ENCODE results near the gene NLRC3.

Gene NLRC3

DNA sequence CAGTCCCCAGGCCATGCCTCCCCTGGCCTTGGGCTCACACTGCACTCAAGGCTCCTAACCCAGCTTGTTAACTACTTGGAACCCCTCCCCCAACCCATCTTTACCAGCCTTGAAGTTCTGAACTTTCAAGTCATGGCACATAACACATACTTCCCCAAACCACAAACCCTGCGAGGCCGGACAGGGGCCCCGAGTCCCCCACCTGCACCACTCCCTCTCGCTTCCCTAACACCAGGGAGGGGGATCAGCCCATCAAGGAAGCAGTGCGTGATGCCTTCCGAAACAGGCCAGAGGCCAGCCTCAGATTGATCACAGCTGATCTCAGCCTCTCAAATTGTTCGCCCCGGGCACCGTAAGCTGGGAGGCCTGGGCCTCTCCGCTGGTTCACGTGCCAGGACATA, 3.0 kb upstream of the NLRC3 start:
- DNase-seq = no peak

DNA sequence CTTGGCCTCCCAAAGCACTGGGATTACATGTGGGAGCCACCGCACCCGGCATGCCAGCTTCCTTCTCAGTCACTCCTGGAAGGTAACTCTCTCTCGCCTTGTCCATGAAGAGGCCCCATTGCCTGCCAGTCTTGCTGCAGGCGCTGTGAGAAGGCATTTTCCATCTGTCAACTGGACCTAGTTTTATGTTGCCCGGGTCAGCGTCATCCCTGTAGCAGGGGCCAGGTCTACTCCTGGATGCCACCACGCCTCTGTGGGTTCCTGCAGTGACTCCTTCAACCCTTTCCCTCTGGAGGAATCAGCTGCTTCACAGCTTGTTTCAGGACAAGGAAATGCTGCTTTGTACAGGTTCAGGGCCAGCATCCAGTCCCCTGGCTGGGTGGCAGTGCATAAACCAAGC, 2.6 kb upstream of the NLRC3 start:
- no peak for DNase-seq

DNA sequence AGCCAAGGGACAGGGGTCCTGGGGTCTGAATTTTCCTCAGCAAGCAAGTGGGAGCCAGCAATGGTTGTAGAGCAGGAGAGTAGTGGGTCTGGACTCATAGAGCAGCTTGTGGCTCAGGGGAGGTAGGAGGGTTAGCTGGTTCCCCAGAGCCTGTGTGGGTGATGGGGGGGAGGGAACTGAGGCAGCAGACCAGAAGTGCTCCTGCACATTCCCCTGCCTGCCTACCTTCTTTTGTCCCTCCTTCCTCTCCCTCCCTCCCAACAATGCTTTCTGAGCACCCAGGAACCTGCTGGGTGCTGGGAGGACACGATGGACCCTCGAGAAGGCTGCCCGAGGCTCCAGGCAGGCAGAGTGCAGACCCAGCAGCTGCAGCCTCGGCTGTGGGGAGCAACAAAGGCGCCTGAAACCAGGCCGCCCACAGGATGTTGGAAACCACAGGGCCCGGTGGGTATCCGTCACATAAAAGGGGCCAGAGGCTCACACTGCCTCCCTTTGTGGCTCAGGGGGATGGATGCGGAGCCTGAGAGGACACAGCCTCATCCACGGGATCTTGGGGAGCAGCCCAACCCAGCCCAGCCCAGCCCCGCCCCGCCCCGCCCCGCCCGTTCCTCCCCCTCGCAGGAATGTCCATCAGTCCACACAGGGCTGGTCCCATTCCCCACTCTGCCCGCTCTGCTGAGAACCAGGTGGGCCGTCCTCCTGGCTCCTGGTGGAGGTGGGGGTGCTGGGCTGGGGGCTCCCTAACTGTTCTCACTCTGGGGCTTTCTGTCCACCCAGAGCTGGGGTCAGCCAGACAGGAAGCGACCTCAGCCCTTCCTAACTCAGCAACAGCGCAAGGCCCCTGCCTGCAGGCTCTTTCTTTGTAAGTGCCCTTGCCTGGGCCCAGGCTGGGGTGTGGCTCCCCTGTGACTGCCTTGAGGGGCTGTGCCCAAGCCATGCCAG, 1.7 kb upstream of the NLRC3 start:
- DNase-seq = no peak

DNA sequence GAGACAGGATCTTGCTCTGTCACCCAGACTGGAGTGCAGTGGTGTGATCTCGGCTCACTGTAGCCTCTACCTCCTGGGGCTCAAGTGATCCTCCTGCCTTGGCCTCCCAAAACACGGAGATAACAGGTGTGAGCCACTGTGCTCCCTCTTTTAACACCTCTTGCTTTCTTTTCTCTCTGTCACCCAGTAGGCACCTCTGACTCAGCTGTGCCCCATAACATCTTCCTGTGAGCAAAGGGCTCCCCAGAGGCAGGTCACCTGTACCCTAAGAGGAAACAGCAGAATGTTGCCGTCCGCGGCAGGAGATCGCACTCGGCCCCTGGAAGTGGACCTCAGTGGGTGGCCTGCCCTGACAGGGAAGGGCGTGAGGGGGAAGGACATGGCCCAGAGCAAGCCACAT, 918 bp upstream of the NLRC3 start:
- no peak for DNase-seq

DNA sequence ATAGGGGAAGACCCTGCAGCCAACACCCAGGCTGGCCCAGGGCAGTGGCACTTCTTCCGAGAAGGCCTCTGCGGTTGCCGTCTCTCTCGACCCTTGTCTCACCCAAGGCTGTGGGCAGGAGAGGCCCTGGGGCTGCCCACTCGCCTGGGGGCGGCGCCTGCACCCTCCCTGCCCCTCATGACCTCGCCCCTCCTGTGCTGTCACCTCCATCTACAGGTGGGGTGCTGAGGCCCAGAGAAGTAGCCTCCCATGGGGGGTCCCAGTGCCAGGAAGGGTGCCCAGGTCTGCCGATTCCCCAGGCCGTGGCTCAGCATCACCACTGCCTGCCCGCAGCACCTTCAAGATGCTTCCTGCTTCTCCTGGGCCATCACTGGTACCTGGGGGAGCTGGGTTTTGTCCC, 992 bp downstream of the NLRC3 start:
- DNase-seq = no peak

DNA sequence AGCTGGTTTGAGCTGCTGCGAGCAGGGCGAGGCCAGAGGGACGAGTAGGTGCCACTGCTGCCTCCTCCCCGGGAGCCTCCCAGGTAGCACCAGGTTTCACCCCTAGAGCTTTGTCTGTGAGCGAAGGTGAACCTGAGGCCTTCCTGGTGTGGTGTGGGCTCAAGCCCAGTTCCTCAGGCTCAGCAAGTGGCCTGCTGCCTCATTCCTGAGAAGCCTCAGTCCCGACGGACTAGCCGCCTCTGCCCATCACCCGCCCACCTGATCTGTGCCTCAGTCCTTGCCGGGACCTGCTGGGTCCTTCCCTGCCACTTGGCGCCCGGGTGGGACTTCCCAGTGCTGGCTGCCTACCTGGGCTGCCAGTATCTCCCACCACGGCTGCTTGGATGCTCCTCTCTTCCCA, 1.7 kb downstream of the NLRC3 start:
- no peak for DNase-seq

DNA sequence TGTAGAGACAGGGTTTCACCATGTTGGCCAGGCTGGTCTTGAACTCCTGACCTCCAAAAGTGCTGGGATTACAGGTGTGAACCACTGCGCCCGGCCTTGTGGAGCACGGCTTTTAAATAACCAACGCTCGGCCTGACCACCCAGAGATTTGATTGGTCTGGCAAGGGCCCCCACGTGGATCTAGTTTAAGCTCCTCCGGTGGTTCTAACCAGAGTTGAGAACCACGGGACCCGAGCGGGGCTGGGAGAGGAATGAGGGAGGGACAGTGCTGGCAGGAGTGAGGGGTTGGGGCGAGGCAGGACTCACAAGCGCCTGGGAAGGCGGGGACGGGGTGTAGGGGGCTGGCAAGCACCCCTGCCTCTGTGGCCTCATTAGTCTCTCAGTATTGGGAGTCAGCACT, 3.0 kb downstream of the NLRC3 start:
- no peak for DNase-seq

DNA sequence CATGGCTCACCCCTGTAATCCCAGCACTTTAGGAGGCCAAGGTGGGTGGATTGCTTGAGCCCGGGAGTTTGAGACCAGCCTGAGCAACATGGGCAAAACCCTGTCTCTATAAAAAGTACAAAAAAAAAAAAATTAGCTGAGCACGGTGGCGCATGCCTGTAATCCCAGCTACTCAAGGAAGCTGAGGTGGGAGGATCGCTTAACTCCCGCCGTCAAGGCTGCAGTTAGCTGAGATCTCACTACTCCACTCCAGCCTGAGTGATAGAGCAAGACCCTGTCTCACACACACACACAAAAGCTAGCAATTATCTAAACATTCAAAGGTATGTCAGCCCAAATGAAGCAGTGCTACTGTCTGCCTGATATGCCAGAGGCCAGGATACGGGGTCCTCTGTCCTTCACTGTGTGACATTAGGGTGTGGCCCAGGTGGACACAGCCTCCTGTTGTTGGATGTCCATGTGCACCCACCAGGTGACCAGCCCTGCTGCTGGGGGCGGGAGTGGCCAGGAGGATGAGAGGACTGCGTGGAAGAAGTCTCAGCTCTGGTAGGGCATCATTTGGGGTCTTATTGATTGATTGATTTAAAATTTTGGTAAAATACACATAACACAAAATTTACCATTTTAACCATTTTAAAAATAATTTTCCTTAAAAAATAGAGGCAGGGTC, 3.9 kb downstream of the NLRC3 start:
- no peak for DNase-seq

DNA sequence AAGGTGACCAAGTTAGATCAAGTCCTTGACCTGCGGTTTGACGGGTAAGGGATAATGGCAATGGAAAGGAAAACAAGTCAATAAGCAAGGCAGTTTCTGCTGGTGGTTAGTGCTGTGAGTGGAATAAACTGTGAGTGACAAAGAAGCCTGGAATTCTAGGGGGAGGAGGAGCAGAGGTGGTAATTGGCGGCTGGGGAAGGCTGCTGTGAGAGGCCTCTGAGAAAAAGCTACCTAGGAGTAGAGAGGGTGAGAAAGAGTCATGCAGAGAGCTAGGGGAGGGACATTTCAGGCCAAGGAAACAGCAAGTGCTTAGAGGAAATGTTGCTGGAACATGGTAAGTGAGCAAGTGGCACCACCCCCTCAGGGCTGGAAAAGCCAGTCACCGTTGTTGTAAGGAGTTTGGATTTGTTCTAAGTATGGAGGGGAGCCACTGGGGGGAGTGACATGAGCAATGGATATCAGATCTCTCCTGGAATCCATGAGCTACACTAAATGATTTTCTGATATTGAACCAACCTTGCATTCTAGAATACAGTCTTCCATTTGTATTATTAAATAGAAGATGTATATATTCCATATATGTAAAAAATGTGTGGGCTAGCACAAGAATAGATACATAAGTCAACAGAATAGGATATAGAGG, 6.7 kb downstream of the NLRC3 start:
- no peak for DNase-seq

DNA sequence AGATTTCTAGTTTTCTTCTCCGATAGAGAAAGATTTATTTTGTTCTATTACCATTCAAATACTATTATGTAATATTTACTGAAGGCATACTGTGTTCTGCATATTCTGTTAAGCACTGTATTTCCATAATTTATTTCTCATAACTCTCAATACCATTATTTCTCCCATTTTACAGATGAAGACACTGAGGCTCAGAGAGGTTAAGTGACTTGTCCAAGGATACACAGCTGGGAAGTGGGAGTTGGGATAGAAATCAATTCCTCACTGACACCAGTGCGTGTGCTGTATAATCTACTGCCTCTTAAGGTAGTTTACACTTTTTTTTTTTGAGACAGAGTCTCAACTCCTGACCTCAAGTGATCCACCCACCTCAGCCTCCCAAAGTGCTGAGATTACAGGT, 7.4 kb downstream of the NLRC3 start:
- DNase-seq = no peak

DNA sequence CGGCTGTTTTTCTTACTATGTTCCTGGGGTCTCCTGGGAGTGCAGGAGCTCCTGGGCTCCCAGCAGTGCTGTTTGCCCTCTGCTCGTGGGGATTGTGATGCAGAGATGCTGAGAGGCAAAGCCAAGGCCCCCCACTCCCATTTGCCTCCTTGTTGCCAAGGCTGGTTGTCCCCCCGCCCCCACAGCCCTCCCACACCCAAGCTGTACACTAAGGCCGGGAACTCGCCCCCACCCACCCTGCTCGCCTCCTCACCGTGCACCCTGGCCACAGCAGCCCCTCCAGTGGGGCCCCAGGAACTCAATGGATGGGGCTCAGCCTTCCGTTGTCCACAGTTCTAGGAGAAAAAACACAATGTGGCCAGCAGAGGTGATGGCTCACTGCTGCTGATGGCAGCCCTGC, 10.2 kb downstream of the NLRC3 start:
- no peak for DNase-seq

DNA sequence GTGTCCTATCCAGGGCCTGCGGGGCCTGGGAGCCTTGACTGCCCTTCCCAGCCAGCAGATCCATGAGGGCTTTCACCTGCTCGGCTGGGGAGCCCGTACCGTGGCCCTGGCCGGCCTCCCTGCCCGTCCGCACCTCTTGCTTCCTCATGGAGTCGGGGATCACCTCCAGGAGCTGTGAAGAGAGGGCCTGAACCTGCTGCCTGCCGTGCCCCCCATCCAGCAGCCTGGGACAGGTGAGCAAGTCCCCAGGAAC, 12.4 kb downstream of the NLRC3 start:
- DNase-seq = no peak

DNA sequence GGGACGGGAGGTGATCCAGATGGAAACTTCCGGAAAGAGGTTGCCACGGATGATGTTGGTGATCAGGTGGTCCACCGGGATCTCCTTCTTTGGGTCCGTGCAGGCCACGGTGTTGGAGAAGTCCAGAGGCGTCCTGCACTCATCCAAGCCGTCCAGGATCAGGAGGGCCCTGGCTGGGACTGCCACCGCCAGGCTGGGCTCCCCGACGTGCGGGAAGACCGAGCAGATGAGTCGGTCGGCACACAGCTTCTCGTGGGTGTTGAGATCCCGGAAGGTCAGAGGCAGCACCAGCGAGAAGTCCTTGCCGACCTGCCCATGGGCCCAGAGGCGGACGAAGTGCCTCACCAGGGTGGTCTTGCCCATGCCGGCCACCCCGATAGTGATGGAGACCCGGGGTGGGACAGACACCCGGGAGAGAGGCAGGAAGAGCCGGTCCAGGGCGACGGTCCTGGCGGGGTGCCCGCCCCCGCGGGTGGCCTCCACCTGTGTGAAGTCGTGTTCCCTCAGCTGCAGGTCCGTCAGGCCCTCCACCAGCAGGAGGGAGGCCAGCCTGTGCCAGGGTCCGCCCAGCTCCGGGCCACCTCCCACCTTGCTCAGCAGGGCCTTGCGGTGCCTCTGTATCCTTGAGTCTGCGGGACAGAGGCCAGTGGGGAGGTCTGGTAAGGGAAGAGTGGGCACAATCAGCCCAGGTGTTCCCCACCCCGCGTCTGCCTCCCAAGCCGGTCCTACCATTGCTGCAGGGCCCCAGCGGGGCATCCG, 12.9 kb downstream of the NLRC3 start:
- DNase-seq = no peak

DNA sequence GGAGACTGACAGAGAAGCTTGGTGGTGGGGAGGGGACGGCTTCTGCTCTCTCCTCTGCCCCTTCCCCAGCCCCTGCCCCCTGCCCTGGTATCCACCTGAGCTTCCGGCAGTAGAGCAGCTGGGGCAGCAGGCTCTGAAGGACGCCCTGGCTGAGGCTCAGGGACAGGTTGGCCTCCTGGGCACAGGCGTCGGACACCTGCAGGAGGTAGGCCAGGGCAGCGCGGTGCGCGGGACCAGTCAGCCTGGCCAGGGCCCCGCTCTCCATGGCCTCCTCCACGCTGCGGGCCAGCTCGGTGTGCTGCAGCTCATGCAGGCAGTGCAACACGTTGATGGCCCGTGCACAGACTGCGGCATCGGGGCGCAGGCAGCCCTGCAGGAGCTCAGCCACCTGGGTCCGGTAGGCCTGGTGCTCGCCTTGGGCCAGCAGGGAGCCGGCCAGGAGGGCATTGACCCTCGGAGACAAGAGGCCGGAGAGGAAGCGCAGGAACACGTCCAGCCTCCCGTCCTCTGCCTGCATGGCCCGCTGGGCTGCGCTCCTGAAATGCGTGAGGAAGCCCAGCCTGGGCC, 14.2 kb downstream of the NLRC3 start:
- DNase-seq = no peak

DNA sequence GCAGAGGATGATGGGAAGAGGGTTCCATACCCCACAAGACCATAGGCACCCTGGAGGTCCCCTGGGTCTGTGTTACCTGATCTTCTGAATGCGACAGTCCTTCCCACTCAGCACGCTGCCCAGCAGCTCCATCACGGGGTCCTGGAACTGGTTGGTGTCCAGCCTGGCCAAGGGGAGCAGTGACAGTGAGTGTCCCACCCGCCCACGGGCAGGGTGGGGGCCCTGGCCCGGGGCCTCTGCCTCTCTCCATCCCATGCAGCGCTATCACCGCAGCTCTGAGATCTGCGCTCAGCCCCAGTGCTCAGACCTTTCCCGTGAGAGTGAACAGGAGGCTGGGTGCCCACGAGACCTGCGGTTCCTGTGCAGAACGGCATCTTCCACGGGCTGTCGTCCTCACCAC, 15.6 kb downstream of the NLRC3 start:
- DNase-seq = no peak

DNA sequence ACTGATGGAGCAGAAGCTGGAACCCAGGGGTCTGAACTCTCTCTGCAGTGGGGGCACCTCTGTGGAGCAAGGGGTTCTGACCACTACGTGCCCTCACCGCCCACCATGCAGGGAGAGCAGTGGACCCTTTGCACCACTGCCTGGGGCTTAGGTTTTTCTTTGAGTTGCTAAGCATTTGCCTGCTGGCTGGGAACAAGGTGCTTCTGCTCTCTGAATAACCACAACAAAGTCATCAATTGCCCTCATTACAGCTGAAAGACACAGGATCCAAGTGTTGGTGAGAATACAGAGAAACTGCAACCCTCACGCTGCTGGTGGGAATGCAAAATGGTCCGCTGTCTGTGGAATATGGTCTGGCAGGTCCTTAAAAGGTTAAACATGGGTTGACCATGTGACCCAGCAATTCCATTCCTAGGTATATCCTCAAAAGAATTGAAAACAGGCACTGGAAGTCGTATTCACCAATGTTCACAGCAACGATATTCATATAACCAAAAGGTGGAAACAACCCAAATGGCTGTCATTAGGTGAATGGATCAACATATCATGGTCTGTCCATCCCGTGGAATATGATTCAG, 22.8 kb downstream of the NLRC3 start:
- no peak for DNase-seq

DNA sequence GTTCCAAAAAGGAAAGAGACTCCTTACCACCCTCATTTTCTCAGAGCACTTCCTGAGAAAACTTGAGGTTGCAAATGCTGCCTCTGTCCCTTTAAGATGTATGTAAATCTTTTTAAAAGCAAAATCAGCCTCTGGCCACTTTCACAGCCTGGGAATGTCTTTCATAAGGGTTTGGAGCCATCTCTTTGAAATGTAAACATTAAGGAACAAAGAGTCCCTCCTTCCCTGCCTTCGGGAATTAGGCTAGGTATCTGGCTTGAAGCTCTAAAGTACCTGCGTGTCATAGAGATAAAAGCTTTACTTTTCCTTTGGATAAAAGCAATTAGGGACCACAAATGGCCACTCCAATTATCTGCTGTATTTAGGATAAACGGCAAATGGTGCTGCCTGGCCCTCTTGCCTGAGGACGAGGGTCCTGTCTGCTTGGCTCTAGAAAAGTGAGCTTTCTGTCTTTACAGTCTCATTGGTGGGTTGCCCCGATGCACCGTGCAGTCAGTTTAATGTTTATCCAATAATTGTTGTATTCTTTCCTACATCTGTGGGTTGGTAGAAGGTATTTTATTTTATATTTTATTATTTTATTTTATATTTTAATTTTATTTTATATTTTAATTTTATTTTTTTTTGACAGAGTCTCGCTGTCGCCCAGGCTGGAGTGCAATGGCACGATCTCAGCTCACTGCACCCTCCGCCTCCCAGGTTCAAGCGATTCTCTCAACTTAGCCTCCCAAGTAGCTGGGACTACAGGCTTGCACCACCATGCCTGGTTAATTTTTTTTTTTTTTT, 23.9 kb downstream of the NLRC3 start:
- no peak for DNase-seq

DNA sequence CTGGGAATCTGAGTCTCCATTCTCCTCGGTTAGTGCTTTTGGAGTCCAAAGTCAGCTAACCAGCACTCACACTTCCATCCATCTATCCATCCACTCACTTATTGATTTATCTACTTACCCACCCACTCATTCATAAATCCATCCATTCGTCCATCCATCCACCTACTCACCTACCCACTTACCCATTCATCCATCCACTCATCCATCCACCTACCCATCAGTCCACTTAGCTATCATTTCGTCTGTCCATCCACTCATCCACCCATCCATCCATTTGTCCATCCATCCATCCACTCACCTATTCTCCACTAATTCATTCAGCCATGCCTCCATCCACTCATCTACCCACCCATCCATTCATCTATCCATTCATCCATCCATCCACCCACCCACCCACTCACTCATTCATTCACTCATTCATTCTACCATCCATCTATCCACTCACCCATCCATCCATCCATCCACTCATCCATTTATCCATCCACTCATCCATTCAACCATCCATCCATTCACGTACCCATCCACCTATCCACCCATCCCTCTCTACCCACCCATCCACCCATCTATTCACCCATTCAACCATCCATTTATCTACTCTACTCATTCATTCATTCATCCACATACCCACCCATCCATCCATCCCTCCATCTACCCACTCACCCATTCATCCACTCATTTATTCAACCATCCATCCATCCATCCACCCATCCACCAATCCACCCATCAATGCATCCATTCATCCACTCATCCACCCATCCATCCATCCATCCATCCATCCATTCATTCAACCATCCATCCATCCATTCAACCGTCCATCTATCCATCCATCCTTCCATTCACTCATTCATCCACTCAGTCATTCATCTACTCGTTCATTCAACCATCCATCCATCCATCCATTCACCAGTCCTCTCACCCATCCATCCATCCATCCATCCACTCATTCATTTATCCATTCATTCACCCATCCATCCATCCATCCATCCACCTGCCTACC, 26.1 kb downstream of the NLRC3 start:
- DNase-seq = no peak

DNA sequence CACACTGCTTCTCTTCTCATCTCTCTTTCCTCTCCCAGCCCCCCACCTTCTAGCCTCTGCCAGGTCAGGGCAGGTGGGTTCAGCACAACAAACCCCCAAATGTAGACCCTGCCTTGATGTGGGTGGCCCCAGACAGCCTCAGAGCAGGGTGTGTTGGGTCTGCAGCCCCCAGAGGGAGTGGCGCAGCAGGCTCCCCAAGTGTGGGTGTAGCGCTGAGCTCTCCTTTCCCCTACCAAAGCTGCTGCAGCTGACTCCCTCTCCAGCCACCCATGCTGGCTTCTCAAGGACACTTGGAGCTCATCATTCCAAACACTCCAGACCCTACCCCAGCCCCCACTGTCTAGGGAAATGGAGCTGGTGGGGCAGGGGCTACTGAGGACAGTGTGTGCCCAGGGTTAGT, 27.3 kb downstream of the NLRC3 start:
- no peak for DNase-seq

DNA sequence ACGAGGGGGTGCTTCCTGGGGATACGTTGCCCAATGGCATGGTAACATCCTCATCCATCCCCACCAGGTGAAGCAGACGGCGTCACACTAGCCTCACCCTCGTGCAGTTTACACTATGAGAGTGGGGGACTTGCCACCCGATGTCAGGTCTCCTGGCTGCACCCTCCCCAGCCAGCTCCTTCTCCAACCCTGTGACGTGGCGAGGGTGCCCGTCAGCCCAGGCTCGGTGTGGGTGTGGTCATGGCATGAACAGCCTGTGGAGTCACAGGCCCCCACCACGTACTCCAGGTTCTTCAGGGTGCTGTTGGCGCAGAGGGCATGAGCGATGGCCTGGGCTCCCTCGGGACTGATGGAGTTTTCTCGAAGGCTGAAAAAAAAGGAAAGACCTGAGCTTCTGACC, 28.3 kb downstream of the NLRC3 start:
- DNase-seq = no peak

Measured in fibroblast of skin of scalp (primary cell).